Activated CD4-positive, CD25-positive, alpha-beta regulatory T cell (primary cell): ENCODE measurements around the gene MEGF11.

Experiments
- DNase-seq, 4 experiments: peaks; one replicate each; lab custom pipeline; 2025; lab: John Stamatoyannopoulos, UW

MEGF11 gene

DNA sequence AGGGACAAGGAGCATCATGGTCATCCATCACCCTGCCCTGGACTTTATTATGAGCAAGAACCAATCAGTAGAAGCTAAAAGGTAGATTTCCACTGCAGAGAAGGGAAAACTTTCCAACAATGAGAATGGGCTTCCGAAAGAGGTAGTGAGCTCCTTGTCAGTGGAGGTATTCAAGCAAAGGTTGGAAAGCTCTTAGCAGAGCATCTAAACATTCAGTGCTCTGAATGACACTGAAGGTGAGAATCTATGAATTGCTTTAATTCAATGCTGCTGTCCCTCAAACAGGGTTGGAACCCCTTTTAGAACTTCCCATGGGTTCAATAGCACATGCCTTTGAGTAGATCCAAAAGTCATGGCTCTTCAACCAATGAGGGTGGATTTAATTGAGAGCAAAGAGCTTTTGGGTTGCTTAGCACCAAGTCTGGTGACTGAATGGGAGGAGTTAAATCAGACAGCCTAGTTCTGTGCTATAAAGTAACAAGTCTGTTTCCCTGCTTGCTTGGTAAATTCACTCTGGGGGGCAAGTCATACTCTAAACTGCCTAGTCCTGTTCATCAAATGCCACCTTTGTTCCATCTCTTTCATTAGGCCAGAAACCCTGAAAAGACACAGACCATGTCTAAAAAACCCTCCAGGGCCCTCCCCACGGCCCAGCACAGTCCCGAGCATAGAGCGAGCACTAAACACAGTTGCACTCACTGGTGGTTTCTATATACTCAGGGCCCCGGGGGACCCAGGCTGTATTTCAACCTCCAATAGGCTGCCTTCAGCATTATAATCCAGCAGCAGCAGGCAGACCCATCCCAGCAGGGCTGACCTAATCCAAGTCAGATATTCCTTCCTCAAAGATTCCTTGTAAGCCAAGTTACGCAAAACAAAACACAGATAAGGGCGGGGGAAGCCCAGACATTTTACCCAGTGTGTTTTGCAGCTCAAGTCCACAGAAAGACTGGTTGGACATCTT is 161.2 kb downstream of the MEGF11 start:
- DNase-seq: no peak

GRCh38 chr15:66089509-66089908 is 164.0 kb downstream of the MEGF11 start:
- DNase-seq: no peak

GRCh38 chr15:66089049-66089448 is 164.5 kb downstream of the MEGF11 start:
- DNase-seq: no peak

DNA sequence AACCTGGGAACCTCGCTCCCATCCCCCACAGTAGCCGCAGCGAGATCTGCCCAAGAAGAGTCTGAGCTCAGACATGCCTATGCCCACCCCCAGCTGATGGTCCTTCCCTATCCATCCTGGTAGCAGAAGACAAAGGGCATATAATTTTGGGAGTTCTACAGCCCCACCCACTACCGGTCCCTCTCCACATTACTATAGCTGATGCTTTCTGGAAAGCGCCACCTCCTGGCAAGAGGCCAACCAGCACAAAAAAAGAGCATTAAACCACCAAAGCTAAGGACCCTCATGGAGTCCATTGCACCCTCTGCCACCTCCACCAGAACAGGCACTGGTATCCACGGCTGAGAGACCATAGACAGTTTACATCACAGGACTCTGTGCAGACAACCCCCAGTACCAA is 168.4 kb downstream of the MEGF11 start:
- no peak for DNase-seq

- no peak for DNase-seq
Measured at GRCh38 chr15:66084704-66085103, 168.8 kb downstream of the MEGF11 start.

- no peak for DNase-seq
Measured at GRCh38 chr15:66080717-66081398, 172.7 kb downstream of the MEGF11 start.

- no peak for DNase-seq
Measured at GRCh38 chr15:66078929-66079275, 174.6 kb downstream of the MEGF11 start.

- DNase-seq: no peak
Measured at GRCh38 chr15:66078196-66078928, 175.2 kb downstream of the MEGF11 start.

GRCh38 chr15:66077320-66077663 is 176.3 kb downstream of the MEGF11 start:
- no peak for DNase-seq

DNA sequence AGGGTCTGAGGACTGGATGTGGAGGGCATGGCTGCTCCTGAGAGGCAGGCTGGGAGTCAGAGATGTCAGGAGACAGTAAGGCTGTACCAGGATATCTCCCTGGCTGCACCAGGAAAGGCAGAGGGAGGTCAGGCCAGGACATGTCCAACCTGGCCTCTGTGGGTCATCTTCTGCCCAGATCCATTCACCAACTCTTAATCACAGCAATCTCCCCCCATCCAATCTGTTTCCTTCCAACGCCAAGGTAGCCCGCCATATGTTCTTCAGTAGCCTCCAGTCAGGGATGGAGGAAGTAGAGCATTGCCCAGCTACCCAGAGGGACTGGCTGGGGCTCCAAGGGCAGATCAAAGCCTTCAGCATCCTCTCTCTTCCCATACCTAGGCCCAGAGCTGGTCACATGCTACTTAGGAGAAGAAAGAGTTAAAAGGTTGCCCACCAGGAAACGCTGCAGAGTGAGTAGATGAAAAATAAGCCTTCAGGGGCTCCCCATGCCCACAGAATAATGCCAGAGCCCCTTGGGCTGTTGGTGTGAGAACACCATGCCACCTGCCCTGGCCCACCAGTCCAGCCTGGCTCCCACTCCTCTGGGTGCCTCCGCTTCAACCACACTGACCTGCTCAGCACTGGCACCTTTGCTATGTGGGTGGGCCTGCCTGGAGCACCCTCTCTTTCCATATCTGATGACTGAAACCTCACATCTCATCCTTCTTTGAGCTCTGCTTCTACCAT is 176.8 kb downstream of the MEGF11 start:
- DNase-seq: no peak

DNA sequence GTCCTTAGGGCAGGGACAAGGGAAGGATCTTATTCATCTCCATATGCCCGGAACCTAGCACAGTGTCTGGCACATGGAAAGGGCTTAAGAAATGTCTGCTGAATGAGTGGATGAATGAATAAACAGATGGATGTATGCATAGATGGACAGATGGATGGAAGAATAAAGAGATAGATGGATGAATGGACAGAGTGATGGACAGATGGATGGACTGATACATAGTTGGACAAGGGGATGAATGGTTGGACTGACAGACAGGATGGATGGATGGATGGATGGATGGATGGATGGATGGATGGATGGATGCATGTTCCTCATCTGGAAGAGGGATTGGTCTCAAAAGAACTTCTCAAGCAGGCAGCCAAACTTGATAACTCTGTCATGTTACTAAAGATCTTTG is 177.6 kb downstream of the MEGF11 start:
- DNase-seq: no peak

- DNase-seq: no peak
Measured at GRCh38 chr15:66072616-66073361, 180.8 kb downstream of the MEGF11 start.

DNA sequence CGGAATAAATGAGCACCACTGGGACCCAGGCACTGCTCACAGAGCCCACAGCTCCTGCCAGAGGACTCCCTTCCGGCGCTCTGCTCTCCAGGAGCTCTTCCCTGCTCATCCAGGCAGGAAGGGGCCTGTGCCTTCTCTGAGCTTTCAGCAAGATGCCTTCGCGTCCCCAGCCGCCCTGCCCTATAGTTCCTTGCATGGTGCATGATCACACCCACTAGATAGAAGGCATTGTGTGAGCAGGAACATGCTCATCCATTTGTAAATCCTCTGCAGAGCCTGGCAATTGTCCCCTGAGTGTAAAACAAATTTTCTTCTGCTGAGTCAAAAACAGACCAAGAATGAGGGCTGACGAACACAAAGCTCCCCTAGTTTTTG is 181.6 kb downstream of the MEGF11 start:
- DNase-seq: no peak

- DNase-seq: no peak
Measured at GRCh38 chr15:66071160-66071920, 182.2 kb downstream of the MEGF11 start.

DNA sequence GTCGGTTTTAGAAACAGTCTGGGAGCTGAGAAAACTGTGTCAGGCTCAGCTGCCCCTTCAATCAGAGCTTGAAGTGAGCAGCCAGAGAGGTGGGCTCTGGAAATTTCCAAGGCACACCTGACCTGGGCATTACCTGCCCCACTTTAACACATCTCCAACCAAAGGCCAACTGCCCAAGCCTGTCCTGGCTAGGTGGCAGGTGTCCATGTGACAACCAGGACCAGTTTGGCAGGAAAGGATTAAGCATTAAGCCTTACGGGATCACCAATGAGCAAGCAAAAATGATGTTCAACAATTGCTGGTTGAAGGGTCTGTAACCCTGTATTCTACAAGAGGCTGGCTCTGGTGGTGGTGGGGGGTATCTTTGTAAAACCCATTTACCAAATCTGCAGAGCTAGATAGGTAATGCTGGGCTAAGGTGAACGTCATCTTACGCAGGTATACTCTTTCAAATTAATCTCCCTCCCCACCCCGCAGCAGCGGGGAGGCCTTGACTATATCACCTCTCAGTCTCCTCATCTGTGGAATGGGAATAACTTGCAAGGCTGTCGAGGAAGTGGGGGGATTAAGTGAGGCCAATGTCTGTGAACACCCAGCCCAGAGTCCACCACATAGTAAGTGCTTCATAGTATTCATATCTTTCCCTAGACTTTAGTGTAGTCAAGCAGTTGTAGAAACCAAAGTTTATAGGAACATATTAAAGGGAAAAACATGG is 183.2 kb downstream of the MEGF11 start:
- DNase-seq: no peak

- DNase-seq: no peak
Measured at GRCh38 chr15:66069751-66070150, 183.8 kb downstream of the MEGF11 start.

DNA sequence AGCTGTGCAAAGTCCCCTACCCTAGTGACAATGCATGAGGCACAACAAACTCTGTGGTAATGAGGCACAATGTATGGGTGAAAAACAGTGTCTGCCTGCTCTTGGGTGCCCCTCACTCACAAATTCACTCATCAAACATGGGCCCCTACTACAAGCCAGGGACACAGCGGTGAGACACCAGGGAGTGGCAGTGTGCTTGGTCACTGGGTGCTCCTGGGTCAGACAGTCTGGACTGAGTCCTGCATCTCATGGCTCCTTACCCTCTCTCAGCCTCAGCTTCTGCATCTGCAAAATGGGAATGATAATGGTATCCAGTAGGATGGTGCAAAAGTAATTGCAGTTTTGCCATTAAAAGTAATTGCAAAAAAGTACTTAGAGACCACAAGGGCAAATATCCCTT is 184.7 kb downstream of the MEGF11 start:
- no peak for DNase-seq

GRCh38 chr15:66067687-66068086 is 185.9 kb downstream of the MEGF11 start:
- DNase-seq: no peak

GRCh38 chr15:66066481-66066880 is 187.1 kb downstream of the MEGF11 start:
- DNase-seq: no peak

DNA sequence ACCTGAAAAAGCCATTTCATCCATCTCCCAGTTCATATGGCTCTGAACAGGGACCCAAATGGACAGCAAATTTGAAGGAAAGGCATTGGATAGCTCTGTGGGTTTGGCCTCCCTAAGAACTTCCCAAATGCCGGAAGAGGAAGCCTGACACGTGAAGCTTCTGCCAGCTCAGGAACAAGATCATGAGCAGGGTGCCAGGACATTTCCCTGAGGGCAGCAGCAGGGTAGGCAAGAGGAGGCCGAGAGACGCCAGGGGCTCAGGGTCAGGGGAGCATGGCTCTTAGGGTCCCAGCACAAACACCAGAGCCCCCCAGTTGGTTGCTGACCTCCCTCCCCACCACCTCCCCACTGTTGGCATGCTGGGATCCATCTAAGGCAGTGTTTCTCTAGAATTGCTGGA is 187.5 kb downstream of the MEGF11 start:
- no peak for DNase-seq
